MM.1S (cell line): Measurements from ENCODE around the gene RIC1.
"Not testable (repeated sequence)": the region's sequence is repeated elsewhere in the genome, so short reads cannot be mapped to it uniquely, and the experiment has no call there.

Source experiments
- DNase-seq: peaks from one replicate; pipeline ENCODE4 v3.0.0-alpha.2; 2015
- H2AFZ ChIP-seq: fragments of 300-600 bp; sonication (generic); 2 replicates; pipeline ENCODE4 v1.6.0; 2016; ENCODE audit warnings: antibody characterized with exemption, low read length
- H3F3A ChIP-seq: fragments of 300-600 bp; sonication (generic); 2 replicates; pipeline ENCODE4 v1.6.1; 2016; ENCODE audit warnings: mild to moderate bottlenecking, antibody characterized with exemption, low read length, moderate library complexity, mixed read lengths; ENCODE audit not compliant: insufficient read depth
- H3K27ac ChIP-seq: fragments of 300-600 bp; sonication (generic); 2 replicates; pipeline ENCODE4 v1.5.1; 2016; ENCODE audit warnings: mild to moderate bottlenecking, low read length
- H3K27me3 ChIP-seq: fragments of 300-600 bp; sonication (generic); replicated peaks from 2 replicates; pipeline ENCODE4 v1.6.0; 2016; ENCODE audit warnings: low read length; ENCODE audit not compliant: insufficient read depth
- H3K36me3 ChIP-seq: fragments of 300-600 bp; sonication (generic); replicated peaks from 2 replicates; pipeline ENCODE4 v1.6.1; 2016; ENCODE audit warnings: mild to moderate bottlenecking, low read length, mixed read lengths; ENCODE audit not compliant: insufficient read depth
- H3K4me1 ChIP-seq: fragments of 300-600 bp; sonication (generic); 2 replicates; pipeline ENCODE4 v1.6.1; 2016; ENCODE audit warnings: low read length, mixed read lengths
- H3K4me2 ChIP-seq: fragments of 300-600 bp; sonication (generic); 2 replicates; pipeline ENCODE4 v1.6.0; 2016; ENCODE audit warnings: low read depth, low read length
- H3K4me3 ChIP-seq: fragments of 300-600 bp; sonication (generic); 2 replicates; pipeline ENCODE4 v1.5.1; 2016; ENCODE audit warnings: low read length, mixed read lengths
- H3K79me2 ChIP-seq: fragments of 300-600 bp; sonication (generic); 2 replicates; pipeline ENCODE4 v1.6.1; 2016; ENCODE audit warnings: mixed run types, low read length, mixed read lengths
- H3K9ac ChIP-seq: fragments of 300-600 bp; sonication (generic); 2 replicates; pipeline ENCODE4 v1.6.1; 2016; ENCODE audit warnings: low read length, mixed read lengths
- H3K9me2 ChIP-seq: fragments of 300-600 bp; sonication (generic); replicated peaks from 2 replicates; pipeline ENCODE4 v1.6.1; 2016; ENCODE audit warnings: mild to moderate bottlenecking, low read length, mixed read lengths; ENCODE audit not compliant: insufficient read depth
- H3K9me3 ChIP-seq: fragments of 300-600 bp; sonication (generic); replicated peaks from 2 replicates; pipeline ENCODE4 v1.6.1; 2016; ENCODE audit warnings: mild to moderate bottlenecking, low read length, mixed read lengths; ENCODE audit not compliant: insufficient read depth
- H4K20me1 ChIP-seq: fragments of 300-600 bp; sonication (generic); 2 replicates; pipeline ENCODE4 v1.6.1; 2016; ENCODE audit warnings: mild to moderate bottlenecking, low read length, moderate library complexity, mixed read lengths; ENCODE audit not compliant: insufficient read depth
- EZH2 ChIP-seq: fragments of 300-600 bp; sonication (generic); optimal IDR thresholded peaks from 2 replicates; pipeline ENCODE3; 2017; ENCODE audit warnings: low read depth, mild to moderate bottlenecking, antibody characterized with exemption, low read length, mixed read lengths
- EZH2phosphoT487 ChIP-seq: fragments of 300-600 bp; sonication (generic); IDR thresholded peaks from 2 replicates; pipeline ENCODE4 v1.6.1; 2018; ENCODE audit warnings: antibody characterized with exemption, low read length
- TF ChIP-seq, protein P1 (sequence below): fragments of 300-600 bp; sonication (generic); IDR thresholded peaks from 2 replicates; pipeline ENCODE4 v1.5.1; 2016; ENCODE audit warnings: antibody characterized with exemption, low read length, mixed read lengths

The RIC1 gene

DNA sequence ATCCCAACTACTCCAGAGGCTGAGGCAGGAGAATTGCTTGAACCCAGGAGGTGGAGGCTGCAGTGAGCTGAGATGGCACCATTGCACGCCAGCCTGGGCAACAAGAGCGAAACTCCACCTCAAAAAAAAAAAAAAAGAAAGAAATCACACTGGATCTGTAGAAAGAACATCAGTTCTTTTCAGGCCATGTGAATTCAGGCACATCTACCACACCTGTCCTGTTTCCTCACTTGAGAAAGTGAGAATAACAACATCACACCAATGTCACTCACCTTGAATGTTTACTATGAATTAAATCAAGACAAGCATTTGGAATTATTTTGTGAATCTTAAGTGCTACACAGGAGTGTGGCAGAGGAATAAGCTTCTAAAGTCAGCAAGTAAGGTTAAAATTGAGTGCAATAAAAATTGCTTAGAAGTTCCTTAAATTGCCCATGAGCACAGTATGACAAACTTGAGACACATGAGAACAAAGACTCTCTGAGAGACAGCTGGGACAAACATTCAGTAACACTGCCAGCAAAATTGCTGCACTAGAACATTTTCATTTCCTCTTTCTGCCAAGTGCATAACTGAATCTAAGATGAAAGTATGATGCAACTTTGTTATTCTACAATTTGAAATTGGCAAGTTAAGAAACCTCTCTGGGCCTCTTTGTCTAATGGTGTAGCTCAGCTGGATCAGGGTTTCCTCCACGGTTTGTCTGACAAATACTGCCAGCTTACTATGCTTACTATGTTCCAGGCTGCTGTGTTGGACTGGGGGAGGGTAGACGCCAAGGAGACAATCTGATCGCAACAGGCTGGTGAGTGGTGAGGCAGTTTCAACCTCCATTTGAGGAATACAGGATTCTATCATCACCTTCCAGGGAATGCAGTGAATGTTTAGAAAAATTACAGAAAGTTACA is 1.9 kb upstream of the RIC1 start:
- DNase-seq, result peak; percentile 93
- no peaks in the 10 kb centered on the region for H3K9me2 ChIP-seq
- H4K20me1 ChIP-seq, result 0 out of 2 replicates have a peak, but pooled peaks cover 3% of the 10 kb centered on the region
- H3K9me3 ChIP-seq, result no peaks in the 10 kb centered on the region
- H3F3A ChIP-seq, result peaks cover 27% of the 10 kb centered on the region
- no peaks in the 10 kb centered on the region for H3K36me3 ChIP-seq
- H3K79me2 ChIP-seq, result peaks cover 69% of the 10 kb centered on the region
- H2AFZ ChIP-seq, result no peak overlapping the region
- peak overlapping the region; percentile 85 for H3K9ac ChIP-seq
- peak overlapping the region; percentile 75 for H3K4me3 ChIP-seq
- peaks cover 20% of the 10 kb centered on the region for H3K4me1 ChIP-seq
- H3K4me2 ChIP-seq, result peak overlapping the region; percentile 86
- no peaks in the 10 kb centered on the region for H3K27me3 ChIP-seq
- H3K27ac ChIP-seq, result peak overlapping the region; percentile 96
- TF ChIP-seq EZH2, result no peak
- no peak for TF ChIP-seq EZH2phosphoT487
- TF ChIP-seq, protein P1, sequence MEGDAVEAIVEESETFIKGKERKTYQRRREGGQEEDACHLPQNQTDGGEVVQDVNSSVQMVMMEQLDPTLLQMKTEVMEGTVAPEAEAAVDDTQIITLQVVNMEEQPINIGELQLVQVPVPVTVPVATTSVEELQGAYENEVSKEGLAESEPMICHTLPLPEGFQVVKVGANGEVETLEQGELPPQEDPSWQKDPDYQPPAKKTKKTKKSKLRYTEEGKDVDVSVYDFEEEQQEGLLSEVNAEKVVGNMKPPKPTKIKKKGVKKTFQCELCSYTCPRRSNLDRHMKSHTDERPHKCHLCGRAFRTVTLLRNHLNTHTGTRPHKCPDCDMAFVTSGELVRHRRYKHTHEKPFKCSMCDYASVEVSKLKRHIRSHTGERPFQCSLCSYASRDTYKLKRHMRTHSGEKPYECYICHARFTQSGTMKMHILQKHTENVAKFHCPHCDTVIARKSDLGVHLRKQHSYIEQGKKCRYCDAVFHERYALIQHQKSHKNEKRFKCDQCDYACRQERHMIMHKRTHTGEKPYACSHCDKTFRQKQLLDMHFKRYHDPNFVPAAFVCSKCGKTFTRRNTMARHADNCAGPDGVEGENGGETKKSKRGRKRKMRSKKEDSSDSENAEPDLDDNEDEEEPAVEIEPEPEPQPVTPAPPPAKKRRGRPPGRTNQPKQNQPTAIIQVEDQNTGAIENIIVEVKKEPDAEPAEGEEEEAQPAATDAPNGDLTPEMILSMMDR, result no peak

DNA sequence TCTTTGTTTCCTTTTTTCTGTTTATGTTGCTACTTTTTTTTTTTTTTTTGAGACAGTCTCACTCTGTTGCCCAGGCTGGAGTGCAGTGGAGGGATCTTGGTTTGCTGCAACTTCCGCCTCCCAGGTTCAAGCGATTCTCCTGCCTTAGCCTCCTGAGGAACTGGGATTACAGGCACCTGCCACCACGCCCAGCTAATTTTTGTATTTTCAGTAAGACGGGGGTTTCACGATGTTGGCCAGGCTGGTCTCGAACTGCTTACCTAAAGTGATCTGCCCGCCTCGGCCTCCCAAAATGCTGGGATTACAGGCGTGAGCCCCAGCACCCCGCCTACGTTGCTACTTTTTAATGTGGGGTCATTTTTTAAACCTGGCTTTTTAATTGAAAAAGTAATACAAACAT is 1.2 kb upstream of the RIC1 start:
- not testable (repeated sequence) for H4K20me1 ChIP-seq, H3K9me3 ChIP-seq, H3K36me3 ChIP-seq, DNase-seq, H3K9me2 ChIP-seq, H2AFZ ChIP-seq, H3K27me3 ChIP-seq
- Histone ChIP-seq H3K9ac (peak overlapping the region; percentile 85), H3K4me3 (peak overlapping the region; percentile 75), H3F3A (peaks cover 27% of the 10 kb centered on the region), H3K4me2 (peak overlapping the region; percentile 86), H3K27ac (peak overlapping the region; percentile 96), H3K4me1 (peaks cover 22% of the 10 kb centered on the region), H3K79me2 (peaks cover 76% of the 10 kb centered on the region)

DNA sequence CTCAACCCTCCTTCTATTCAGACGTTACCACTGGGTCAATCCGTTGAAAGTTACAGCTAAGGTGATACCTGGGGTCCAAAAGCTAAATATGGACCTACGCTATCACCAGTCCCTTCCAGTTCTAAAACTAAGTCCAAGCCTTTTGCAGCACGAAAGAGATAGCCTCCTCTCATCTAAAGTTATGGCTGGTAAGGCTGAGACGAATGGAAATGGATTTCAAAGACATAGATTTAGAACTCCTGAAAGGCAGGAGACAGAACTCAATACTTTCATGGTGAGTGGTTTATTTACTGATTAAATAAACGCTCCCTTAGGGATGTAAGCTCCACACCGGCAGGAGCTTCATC is 751 bp upstream of the RIC1 start:
- no peaks in the 10 kb centered on the region for H3K36me3 ChIP-seq
- H3K4me1 ChIP-seq, result peaks cover 22% of the 10 kb centered on the region
- H3K79me2 ChIP-seq, result peaks cover 77% of the 10 kb centered on the region
- H3K9ac ChIP-seq, result peak overlapping the region; percentile 85
- peak overlapping the region; percentile 86 for H3K4me2 ChIP-seq
- 0 out of 2 replicates have a peak, but pooled peaks cover 3% of the 10 kb centered on the region for H4K20me1 ChIP-seq
- peak overlapping the region; percentile 96 for H3K27ac ChIP-seq
- no peaks in the 10 kb centered on the region for H3K9me2 ChIP-seq
- no peaks in the 10 kb centered on the region for H3K27me3 ChIP-seq
- TF ChIP-seq EZH2phosphoT487, result no peak
- no peak for TF ChIP-seq EZH2
- TF ChIP-seq, protein P1, result no peak
- DNase-seq, result peak; percentile 39
- H3K9me3 ChIP-seq, result no peaks in the 10 kb centered on the region
- peak overlapping the region; percentile 75 for H3K4me3 ChIP-seq
- H2AFZ ChIP-seq, result peak overlapping the region; percentile 8; the same call in 1 of the 2 replicates
- H3F3A ChIP-seq, result peaks cover 27% of the 10 kb centered on the region
